Uterus (tissue), 2 donors: ENCODE measurements around the gene TMEM247.

Experiments
- CTCF ChIP-seq, 4 experiments: fragments of 200-600 bp in 2 of 4; fragments of 450-650 bp in 2 of 4; sonication (generic) in 2 of 4; IDR thresholded peaks; one replicate each; pipeline ENCODE4 v1.5.1; 2016 to 2019; ENCODE audit warnings: antibody characterized with exemption in 4 of 4, mild to moderate bottlenecking in 2 of 4, moderate library complexity in 1 of 4
- POLR2A ChIP-seq, 2 donors: fragments of 450-650 bp; IDR thresholded peaks; one replicate each; pipeline ENCODE4 v1.6.1; 2016; ENCODE audit warnings: antibody characterized with exemption in 2 of 2, mild to moderate bottlenecking in 1 of 2, moderate library complexity in 1 of 2

- TF ChIP-seq CTCF (IDR thresholded peaks at IDR 0.05) (no peak), POLR2A (IDR thresholded peaks at IDR 0.05) (no peak)
Measured at GRCh38 chr2:46441838-46442712, 37.3 kb upstream of the TMEM247 start.
